WTC11 (cell line): ENCODE results near the gene GPC6. TPM values are rescaled to one million over a fixed set of nuclear protein-coding genes. Genes with fewer than 3 reads are reported as not detected.

Experiments
- ATAC-seq: fragments of 200-7000 bp; cut with Tn5 transposase; 2 replicates; pipeline ENCODE4 v1.10.0; 2021; ENCODE audit warnings: mild to moderate bottlenecking, moderate library complexity
- CTCF ChIA-PET: fragments of 300-600 bp; sonication (Branson Sonifier 250); formaldehyde crosslinking; loops from one replicate; lab custom pipeline; 2021; ENCODE audit warnings: antibody characterized with exemption; lab: Charles Lee
- POLR2A ChIA-PET: fragments of 350-600 bp; sonication (Branson Sonifier 250); formaldehyde crosslinking; loops from one replicate; lab custom pipeline; 2021; ENCODE audit warnings: antibody characterized with exemption; lab: Charles Lee
- DNase-seq: peaks from one replicate; pipeline ENCODE4 v3.0.0; 2021; ENCODE audit warnings: low spot score
- H3K27ac Mint-ChIP-seq: 2 replicates; pipeline ENCODE4 v1.8.0; 2021; ENCODE audit warnings: mixed read lengths
- H3K27me3 Mint-ChIP-seq: 2 replicates; pipeline ENCODE4 v1.8.0; 2021; ENCODE audit warnings: low read depth, mild to moderate bottlenecking, moderate library complexity, mixed read lengths
- H3K36me3 Mint-ChIP-seq: 2 replicates; pipeline ENCODE4 v1.8.0; 2021; ENCODE audit warnings: mixed read lengths
- H3K4me1 Mint-ChIP-seq: 2 replicates; pipeline ENCODE4 v1.8.0; 2022; ENCODE audit warnings: mixed read lengths
- H3K4me3 Mint-ChIP-seq: 2 replicates; pipeline ENCODE4 v1.8.0; 2021; ENCODE audit warnings: mild to moderate bottlenecking, moderate library complexity, mixed read lengths
- H3K9me3 Mint-ChIP-seq: 2 replicates; pipeline ENCODE4 v1.8.0; 2021; ENCODE audit warnings: mixed read lengths
- CDX4 ChIP-seq: fragments of 250-450 bp; sonication (Bioruptor Pico); IDR thresholded peaks from 2 replicates; pipeline ENCODE4 v1.9.0; 2021; ENCODE audit warnings: moderate library complexity, mild to moderate bottlenecking, inconsistent platforms, borderline replicate concordance
- CREM ChIP-seq: sonication (generic); formaldehyde crosslinking; IDR thresholded peaks from 2 replicates; pipeline ENCODE4 v1.8.1; 2022; ENCODE audit warnings: mild to moderate bottlenecking, missing genetic modification reagents, moderate library complexity
- ELF4 ChIP-seq: sonication (generic); formaldehyde crosslinking; IDR thresholded peaks from 2 replicates; pipeline ENCODE4 v1.8.1; 2022; ENCODE audit warnings: low read depth, mild to moderate bottlenecking, moderate library complexity, missing genetic modification reagents
- ERG ChIP-seq: fragments of 250-450 bp; sonication (Bioruptor Pico); IDR thresholded peaks from 2 replicates; pipeline ENCODE4 v1.8.0; 2021; ENCODE audit warnings: mild to moderate bottlenecking
- GRHL2 ChIP-seq: fragments of 250-450 bp; sonication (Bioruptor Pico); IDR thresholded peaks from 2 replicates; pipeline ENCODE4 v1.8.0; 2022; ENCODE audit warnings: mild to moderate bottlenecking, moderate library complexity; ENCODE audit not compliant: insufficient replicate concordance, severe bottlenecking
- IRF2 ChIP-seq: sonication (generic); formaldehyde crosslinking; IDR thresholded peaks from 2 replicates; pipeline ENCODE4 v1.8.0; 2022; ENCODE audit warnings: low read depth, missing genetic modification reagents, borderline replicate concordance
- MXD4 ChIP-seq: fragments of 250-450 bp; sonication (Bioruptor Pico); IDR thresholded peaks from 2 replicates; pipeline ENCODE4 v1.8.0; 2021; ENCODE audit warnings: mild to moderate bottlenecking, moderate library complexity, borderline replicate concordance
- NFATC4 ChIP-seq: fragments of 250-450 bp; sonication (Bioruptor Pico); IDR thresholded peaks from 2 replicates; pipeline ENCODE4 v1.9.0; 2021; ENCODE audit warnings: mild to moderate bottlenecking
- NFYB ChIP-seq: sonication (generic); formaldehyde crosslinking; conservative IDR thresholded peaks from 2 replicates; pipeline ENCODE4 v1.8.0; 2022; ENCODE audit warnings: low read depth, missing genetic modification reagents
- NR2C2 ChIP-seq: sonication (generic); formaldehyde crosslinking; IDR thresholded peaks from 2 replicates; pipeline ENCODE4 v1.8.0; 2022; ENCODE audit warnings: mild to moderate bottlenecking, missing genetic modification reagents
- OVOL2 ChIP-seq: fragments of 250-450 bp; sonication (Bioruptor Pico); IDR thresholded peaks from 2 replicates; pipeline ENCODE4 v1.9.0; 2021; ENCODE audit warnings: mild to moderate bottlenecking, borderline replicate concordance
- RORB ChIP-seq: fragments of 250-450 bp; sonication (Bioruptor Pico); IDR thresholded peaks from 2 replicates; pipeline ENCODE4 v1.9.0; 2021; ENCODE audit warnings: mild to moderate bottlenecking
- STAT6 ChIP-seq: sonication (generic); formaldehyde crosslinking; conservative IDR thresholded peaks from 2 replicates; pipeline ENCODE4 v1.8.1; 2023; ENCODE audit warnings: mild to moderate bottlenecking, low read depth, missing genetic modification reagents, moderate library complexity
- TEAD1 ChIP-seq: sonication (generic); formaldehyde crosslinking; IDR thresholded peaks from 2 replicates; pipeline ENCODE4 v1.8.0; 2022; ENCODE audit warnings: mild to moderate bottlenecking, missing genetic modification reagents
- TP53 ChIP-seq: sonication (generic); formaldehyde crosslinking; IDR thresholded peaks from 2 replicates; pipeline ENCODE4 v1.8.1; 2023; ENCODE audit warnings: mild to moderate bottlenecking, missing genetic modification reagents
- ZNF317 ChIP-seq: sonication (generic); formaldehyde crosslinking; IDR thresholded peaks from 2 replicates; pipeline ENCODE4 v1.8.1; 2023; ENCODE audit warnings: low read depth, mild to moderate bottlenecking, moderate library complexity, missing genetic modification reagents, borderline replicate concordance
- ZNF416 ChIP-seq: fragments of 250-450 bp; sonication (Bioruptor Pico); IDR thresholded peaks from 2 replicates; pipeline ENCODE4 v1.9.0; 2021; ENCODE audit warnings: mild to moderate bottlenecking, inconsistent platforms
- total RNA-seq: library from RNA; stranded (reverse); gene quantifications from 3 replicates; pipeline ENCODE4 v1.2.3, GENCODE V29; 2021
- TF ChIP-seq, protein P1 (sequence below): sonication (generic); formaldehyde crosslinking; IDR thresholded peaks from 2 replicates; pipeline ENCODE4 v1.8.1; 2023; ENCODE audit warnings: mild to moderate bottlenecking, moderate library complexity, missing genetic modification reagents
- TF ChIP-seq, protein P2 (sequence below): fragments of 250-450 bp; sonication (Bioruptor Pico); IDR thresholded peaks from 2 replicates; pipeline ENCODE4 v1.9.0; 2021; ENCODE audit warnings: mild to moderate bottlenecking, borderline replicate concordance

The GPC6 gene
- total RNA-seq, 1 experiment from 2014 or later = 19.5 TPM

DNA sequence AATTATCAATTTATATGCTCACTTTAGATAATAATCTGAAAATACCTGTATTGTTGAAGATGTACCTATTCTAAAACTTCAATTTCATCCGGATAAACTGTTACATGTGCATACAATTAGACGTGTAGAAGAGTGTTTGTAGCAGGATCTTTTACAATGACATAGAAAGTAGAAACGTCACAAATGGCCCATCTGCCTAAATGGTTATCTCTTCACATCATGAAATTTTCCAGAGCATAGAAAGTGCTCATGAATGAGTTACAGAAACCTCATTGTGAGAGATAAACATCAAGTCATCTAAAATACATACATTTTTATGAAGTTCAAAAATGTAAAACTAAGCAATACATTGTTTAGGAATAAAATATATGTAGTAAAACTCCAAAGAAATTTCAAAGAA, 607.4 kb downstream of the GPC6 start:
- ATAC-seq (no peak), DNase-seq (no peak)
- no peaks in the 10 kb centered on the region for H3K36me3 Mint-ChIP-seq
- no peaks in the 10 kb centered on the region for H3K9me3 Mint-ChIP-seq
- H3K4me1 Mint-ChIP-seq = peaks cover 12% of the 10 kb centered on the region
- H3K27me3 Mint-ChIP-seq = no peaks in the 10 kb centered on the region
- H3K4me3 Mint-ChIP-seq = no peak overlapping the region
- H3K27ac Mint-ChIP-seq = no peak overlapping the region
- CTCF ChIA-PET = no interaction called here
- POLR2A ChIA-PET = no interaction called here
- TF ChIP-seq TP53 (CRISPR knock-in tag) (no peak), GRHL2 (CRISPR knock-in tag) (no peak), CDX4 (no peak), CREM (CRISPR knock-in tag) (no peak), RORB (CRISPR knock-in tag) (no peak), NR2C2 (CRISPR knock-in tag) (no peak), STAT6 (no peak), IRF2 (CRISPR knock-in tag) (no peak), NFATC4 (no peak), MXD4 (CRISPR knock-in tag) (no peak), OVOL2 (CRISPR knock-in tag) (no peak), ERG (CRISPR knock-in tag) (no peak), ELF4 (CRISPR knock-in tag) (no peak), ZNF416 (CRISPR knock-in tag) (no peak), TEAD1 (CRISPR knock-in tag) (no peak), ZNF317 (CRISPR knock-in tag) (no peak), NFYB (no peak)
- TF ChIP-seq, protein P1, sequence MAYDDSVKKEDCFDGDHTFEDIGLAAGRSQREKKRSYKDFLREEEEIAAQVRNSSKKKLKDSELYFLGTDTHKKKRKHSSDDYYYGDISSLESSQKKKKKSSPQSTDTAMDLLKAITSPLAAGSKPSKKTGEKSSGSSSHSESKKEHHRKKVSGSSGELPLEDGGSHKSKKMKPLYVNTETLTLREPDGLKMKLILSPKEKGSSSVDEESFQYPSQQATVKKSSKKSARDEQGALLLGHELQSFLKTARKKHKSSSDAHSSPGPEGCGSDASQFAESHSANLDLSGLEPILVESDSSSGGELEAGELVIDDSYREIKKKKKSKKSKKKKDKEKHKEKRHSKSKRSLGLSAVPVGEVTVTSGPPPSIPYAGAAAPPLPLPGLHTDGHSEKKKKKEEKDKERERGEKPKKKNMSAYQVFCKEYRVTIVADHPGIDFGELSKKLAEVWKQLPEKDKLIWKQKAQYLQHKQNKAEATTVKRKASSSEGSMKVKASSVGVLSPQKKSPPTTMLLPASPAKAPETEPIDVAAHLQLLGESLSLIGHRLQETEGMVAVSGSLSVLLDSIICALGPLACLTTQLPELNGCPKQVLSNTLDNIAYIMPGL (CRISPR knock-in tag) = no peak
- TF ChIP-seq, protein P2, sequence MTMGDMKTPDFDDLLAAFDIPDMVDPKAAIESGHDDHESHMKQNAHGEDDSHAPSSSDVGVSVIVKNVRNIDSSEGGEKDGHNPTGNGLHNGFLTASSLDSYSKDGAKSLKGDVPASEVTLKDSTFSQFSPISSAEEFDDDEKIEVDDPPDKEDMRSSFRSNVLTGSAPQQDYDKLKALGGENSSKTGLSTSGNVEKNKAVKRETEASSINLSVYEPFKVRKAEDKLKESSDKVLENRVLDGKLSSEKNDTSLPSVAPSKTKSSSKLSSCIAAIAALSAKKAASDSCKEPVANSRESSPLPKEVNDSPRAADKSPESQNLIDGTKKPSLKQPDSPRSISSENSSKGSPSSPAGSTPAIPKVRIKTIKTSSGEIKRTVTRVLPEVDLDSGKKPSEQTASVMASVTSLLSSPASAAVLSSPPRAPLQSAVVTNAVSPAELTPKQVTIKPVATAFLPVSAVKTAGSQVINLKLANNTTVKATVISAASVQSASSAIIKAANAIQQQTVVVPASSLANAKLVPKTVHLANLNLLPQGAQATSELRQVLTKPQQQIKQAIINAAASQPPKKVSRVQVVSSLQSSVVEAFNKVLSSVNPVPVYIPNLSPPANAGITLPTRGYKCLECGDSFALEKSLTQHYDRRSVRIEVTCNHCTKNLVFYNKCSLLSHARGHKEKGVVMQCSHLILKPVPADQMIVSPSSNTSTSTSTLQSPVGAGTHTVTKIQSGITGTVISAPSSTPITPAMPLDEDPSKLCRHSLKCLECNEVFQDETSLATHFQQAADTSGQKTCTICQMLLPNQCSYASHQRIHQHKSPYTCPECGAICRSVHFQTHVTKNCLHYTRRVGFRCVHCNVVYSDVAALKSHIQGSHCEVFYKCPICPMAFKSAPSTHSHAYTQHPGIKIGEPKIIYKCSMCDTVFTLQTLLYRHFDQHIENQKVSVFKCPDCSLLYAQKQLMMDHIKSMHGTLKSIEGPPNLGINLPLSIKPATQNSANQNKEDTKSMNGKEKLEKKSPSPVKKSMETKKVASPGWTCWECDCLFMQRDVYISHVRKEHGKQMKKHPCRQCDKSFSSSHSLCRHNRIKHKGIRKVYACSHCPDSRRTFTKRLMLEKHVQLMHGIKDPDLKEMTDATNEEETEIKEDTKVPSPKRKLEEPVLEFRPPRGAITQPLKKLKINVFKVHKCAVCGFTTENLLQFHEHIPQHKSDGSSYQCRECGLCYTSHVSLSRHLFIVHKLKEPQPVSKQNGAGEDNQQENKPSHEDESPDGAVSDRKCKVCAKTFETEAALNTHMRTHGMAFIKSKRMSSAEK = no peak
